Mammary microvascular endothelial cell (primary cell): ENCODE results near the gene INPP5F. TPM values are rescaled to one million over a fixed set of nuclear protein-coding genes. Genes with fewer than 3 reads are reported as not detected.

ENCODE experiments used
- total RNA-seq: library from RNA; depleted of rRNA; stranded (reverse); fragments of >200 nt; gene quantifications from 2 replicates; pipeline ENCODE4 v1.2.3, GENCODE V29; 2015

INPP5F gene
- total RNA-seq, result 11.2 and 11.4 TPM in 2 replicates

GRCh38 chr10:119725828-119726675 is at the start of gene INPP5F:
INPP5F (plus strand) TSS chr10:119726050; CDS start chr10:119726263, 213 bp downstream.

DNA sequence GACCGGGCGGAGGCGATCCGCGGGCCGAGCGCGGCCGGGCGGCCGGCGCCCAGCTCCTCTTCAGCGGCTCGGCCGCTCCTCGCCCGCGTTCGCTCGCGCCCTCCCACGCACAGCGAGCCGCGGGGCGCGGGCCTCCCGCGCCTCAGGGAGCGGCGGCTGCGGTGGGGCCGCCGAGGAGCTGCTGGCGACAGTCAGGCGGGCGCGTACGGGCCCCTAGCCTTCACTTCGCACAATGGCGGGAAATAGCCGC is 146.7 kb downstream of the INPP5F start, which contains the start of gene MCMBP:
Gene MCMBP (minus strand): TSS at position 234 of the 250 bp plus-strand sequence. CDS start 259 bp downstream, outside the sequence.

Other genes starting within 250 kb of the INPP5F start
- 60.9 and 61.0 TPM in 2 replicates for gene RGS10, start 183.3 kb upstream of the INPP5F start, total RNA-seq
- 36.1 and 37.2 TPM in 2 replicates for gene TIAL1, start 129.1 kb upstream of the INPP5F start, total RNA-seq
- gene BAG3, start 74.7 kb upstream of the INPP5F start, total RNA-seq, result 54.5 and 59.0 TPM in 2 replicates
- gene MCMBP, start 146.8 kb downstream of the INPP5F start, total RNA-seq, result 53.9 and 56.8 TPM in 2 replicates
- 22.5 and 25.9 TPM in 2 replicates for gene SEC23IP, start 166.7 kb downstream of the INPP5F start, total RNA-seq